ENCODE measurements around the gene CFAP20DC.
"Not testable (repeated sequence)": the region's sequence is repeated elsewhere in the genome, so short reads cannot be mapped to it uniquely, and the experiment has no call there.

CFAP20DC gene

GRCh38 chr3:58724336-58724735, 325.5 kb downstream of the CFAP20DC start:
- no peak for DNase-seq

- DNase-seq = no peak
These were observed 326.7 kb downstream of the CFAP20DC start for GRCh38 chr3:58723173-58723572.

- DNase-seq = no peak
These were observed 327.3 kb downstream of the CFAP20DC start for GRCh38 chr3:58722561-58722960.

GRCh38 chr3:58720526-58720925, 329.3 kb downstream of the CFAP20DC start:
- DNase-seq = no peak

- no peak for DNase-seq
These were observed 330.1 kb downstream of the CFAP20DC start for GRCh38 chr3:58719684-58720083.

GRCh38 chr3:58713715-58714401, 336.0 kb downstream of the CFAP20DC start:
- no peak for DNase-seq

- no peak for DNase-seq
These were observed 338.0 kb downstream of the CFAP20DC start for GRCh38 chr3:58711871-58712270.

- not testable (repeated sequence) for DNase-seq
These were observed 340.8 kb downstream of the CFAP20DC start for GRCh38 chr3:58708983-58709382.

GRCh38 chr3:58708116-58708791, 341.6 kb downstream of the CFAP20DC start:
- DNase-seq = no peak

- DNase-seq = no peak
These were observed 342.4 kb downstream of the CFAP20DC start for GRCh38 chr3:58707390-58707930.

GRCh38 chr3:58706395-58707167, 343.2 kb downstream of the CFAP20DC start:
- DNase-seq = no peak

GRCh38 chr3:58704745-58705144, 345.1 kb downstream of the CFAP20DC start:
- no peak for DNase-seq

- not testable (repeated sequence) for DNase-seq
These were observed 345.5 kb downstream of the CFAP20DC start for GRCh38 chr3:58704304-58704703.

GRCh38 chr3:58698246-58698645, 351.6 kb downstream of the CFAP20DC start:
- DNase-seq = no peak

- no peak for DNase-seq
These were observed 352.3 kb downstream of the CFAP20DC start for GRCh38 chr3:58697561-58697960.

- DNase-seq = not testable (repeated sequence)
These were observed 353.0 kb downstream of the CFAP20DC start for GRCh38 chr3:58696813-58697212.

- no peak for DNase-seq
These were observed 353.7 kb downstream of the CFAP20DC start for GRCh38 chr3:58696093-58696492.

GRCh38 chr3:58695284-58695683, 354.5 kb downstream of the CFAP20DC start:
- DNase-seq = not testable (repeated sequence)

GRCh38 chr3:58693940-58694850, 355.6 kb downstream of the CFAP20DC start:
- DNase-seq = no peak

GRCh38 chr3:58692484-58692883, 357.3 kb downstream of the CFAP20DC start:
- no peak for DNase-seq
